K562 (cell line): ENCODE data around the gene ARPP21. TPM values are rescaled to one million over a fixed set of nuclear protein-coding genes. Genes with fewer than 3 reads are reported as not detected.

Experiments used
- ATAC-seq: fragments of 200-7000 bp; cut with Tn5 transposase; 3 replicates; pipeline ENCODE4 v1.9.1; 2020; ENCODE audit warnings: moderate library complexity
- BruUV-seq: library from RNA; stranded (reverse); fragments of 400-500 nt; replicated peaks from 2 replicates; lab custom pipeline; 2021; lab: Mats Ljungman, UMichigan
- CTCF ChIA-PET: fragments of 300-600 bp; formaldehyde crosslinking; extraction: SDS; loops from one replicate; lab custom pipeline; 2021; ENCODE audit warnings: low intra/inter-chr PET ratio; lab: Yijun Ruan, JAX
- POLR2A ChIA-PET: fragments of 300-600, 350-650 bp; sonication (Branson Sonifier 250); formaldehyde crosslinking; extraction: SDS; loops from one replicate; lab custom pipeline; 2021; ENCODE audit warnings: antibody characterized with exemption, inconsistent platforms; lab: Yijun Ruan, JAX
- DNase-seq, 4 experiments: peaks; one replicate each; pipeline versions ENCODE4 v3.0.0 to v3.0.0-alpha.2; 2011 to 2018; ENCODE audit warnings: low spot score in 3 of 4, mixed read lengths in 3 of 4; ENCODE audit errors: extremely low read depth in 1 of 4
- FAIRE-seq: peaks from 2 replicates; lab custom pipeline; 2011; peaks lifted over from hg19 to GRCh38; lab: Jason Lieb, UNC
- H2AFZ ChIP-seq: 2 replicates; pipeline ENCODE4 v1.6.0; 2011; ENCODE audit warnings: low read depth, low read length, control low read depth, inconsistent platforms
- H3K27ac ChIP-seq: fragments of 200-600 bp; 3 replicates; pipeline ENCODE4 v1.8.0; 2011; ENCODE audit warnings: low read depth, mild to moderate bottlenecking, control low read depth, inconsistent platforms, low read length, moderate library complexity, mixed read lengths; ENCODE audit errors: extremely low read depth
- H3K27me3 ChIP-seq, 2 experiments: fragments of 300-600 bp in 1 of 2; 2 replicates in 1 of 2; 3 replicates in 1 of 2; pipeline versions ENCODE4 v1.6.0 to v1.8.0; 2011; ENCODE audit warnings: inconsistent platforms in 2 of 2, low read length in 2 of 2, mild to moderate bottlenecking in 1 of 2, mixed read lengths in 1 of 2, moderate library complexity in 1 of 2; ENCODE audit not compliant: control insufficient read depth in 2 of 2, insufficient read depth in 2 of 2
- H3K36me3 ChIP-seq: fragments of 300-600 bp; 3 replicates; pipeline ENCODE4 v1.8.0; 2011; ENCODE audit warnings: mild to moderate bottlenecking, low read length, inconsistent platforms; ENCODE audit not compliant: control insufficient read depth, insufficient read depth
- H3K4me1 ChIP-seq, 2 experiments: fragments of 200-600 bp in 1 of 2; replicated peaks in 1 of 2; 2 replicates in 1 of 2; 3 replicates in 1 of 2; pipeline versions ENCODE4 v1.5.1 to v1.8.0; 2011; ENCODE audit warnings: inconsistent platforms in 2 of 2, low read length in 2 of 2, mild to moderate bottlenecking in 1 of 2, mixed read lengths in 1 of 2, moderate library complexity in 1 of 2; ENCODE audit not compliant: control insufficient read depth in 2 of 2, insufficient read depth in 2 of 2
- H3K4me2 ChIP-seq: 2 replicates; pipeline ENCODE4 v1.6.1; 2011; ENCODE audit warnings: low read length, control low read depth, inconsistent platforms, mixed read lengths; ENCODE audit not compliant: insufficient read depth
- H3K4me3 ChIP-seq: fragments of 200-600 bp; sonication (generic), shearing (Covaris generic); 2 replicates; pipeline ENCODE4 v1.5.1; 2016; ENCODE audit warnings: control low read depth, inconsistent platforms
- H3K79me2 ChIP-seq: fragments of 200-600 bp; 3 replicates; pipeline ENCODE4 v1.8.0; 2011; ENCODE audit warnings: low read length, inconsistent platforms; ENCODE audit not compliant: control insufficient read depth, insufficient read depth
- H3K9ac ChIP-seq, 2 experiments: 2 replicates each; pipeline versions ENCODE4 v1.6.0 to v1.6.1; 2011; ENCODE audit warnings: low read depth in 2 of 2, low read length in 2 of 2, control low read depth in 1 of 2, inconsistent platforms in 1 of 2, mild to moderate bottlenecking in 1 of 2, mixed read lengths in 1 of 2; ENCODE audit not compliant: insufficient read depth in 1 of 2
- H3K9me1 ChIP-seq: one replicate; pipeline ENCODE4 v1.6.0; 2011; ENCODE audit warnings: inconsistent platforms, mild to moderate bottlenecking, low read length, moderate library complexity; ENCODE audit not compliant: control insufficient read depth, insufficient read depth
- H3K9me3 ChIP-seq: replicated peaks from 2 replicates; pipeline ENCODE4 v1.5.1; 2011; ENCODE audit warnings: low read depth, low read length, inconsistent platforms; ENCODE audit not compliant: control insufficient read depth, insufficient read depth
- H4K20me1 ChIP-seq: replicated peaks from 2 replicates; pipeline ENCODE4 v1.6.1; 2011; ENCODE audit warnings: low read length, inconsistent platforms, mixed read lengths; ENCODE audit not compliant: control insufficient read depth, insufficient read depth
- BCLAF1 ChIP-seq, 2 experiments: fragments of 450-650 bp in 1 of 2; IDR thresholded peaks; 2 replicates each; pipeline ENCODE4 v1.6.1; 2011 to 2017; ENCODE audit warnings: low read depth in 2 of 2, antibody characterized with exemption in 1 of 2, borderline replicate concordance in 1 of 2, low read length in 1 of 2, mild to moderate bottlenecking in 1 of 2, mixed read lengths in 1 of 2; ENCODE audit not compliant: control insufficient read depth in 1 of 2
- CREB5 ChIP-seq: fragments of 250-450 bp; sonication (Bioruptor Pico); IDR thresholded peaks from 2 replicates; pipeline ENCODE4 v1.5.0; 2020; ENCODE audit warnings: mild to moderate bottlenecking
- NCOR1 ChIP-seq: fragments of 450-650 bp; IDR thresholded peaks from 2 replicates; pipeline ENCODE4 v1.6.1; 2016; ENCODE audit warnings: mild to moderate bottlenecking, moderate library complexity
- NR0B1 ChIP-seq: fragments of 450-650 bp; IDR thresholded peaks from one replicate; pipeline ENCODE4 v1.6.1; 2018; ENCODE audit warnings: mild to moderate bottlenecking, moderate library complexity; ENCODE audit not compliant: partially characterized antibody
- SAFB ChIP-seq: fragments of 200-400 bp; formaldehyde crosslinking; IDR thresholded peaks from 2 replicates; pipeline ENCODE4 v1.6.1; 2017; ENCODE audit warnings: low read depth, low read length, borderline replicate concordance
- SMARCC2 ChIP-seq: fragments of 450-650 bp; IDR thresholded peaks from 2 replicates; pipeline ENCODE4 v1.6.1; 2017; ENCODE audit warnings: antibody characterized with exemption, moderate library complexity, mild to moderate bottlenecking, low read depth
- TCF3 ChIP-seq: sonication (generic); formaldehyde crosslinking; IDR thresholded peaks from 2 replicates; pipeline ENCODE4 v1.4.0; 2020; ENCODE audit warnings: mild to moderate bottlenecking, missing genetic modification reagents
- WGBS: fragments of 100-300 bp; shearing (Covaris generic); methylation state at CpG from one replicate; pipeline ENCODE4 v1.1.6; 2016; ENCODE audit warnings: low coverage, mixed read lengths; ENCODE audit not compliant: insufficient coverage; ENCODE audit errors: missing lambda C conversion rate; 5-methylcytosine and 5-hydroxymethylcytosine counted together
- in situ Hi-C: fragments of 300-500 bp; cut with MboI; formaldehyde crosslinking; loops from 4 replicates; pipeline ENCODE4 v1.15.0; 2018; ENCODE audit warnings: inconsistent platforms, mixed read lengths
- intact Hi-C: fragments of 100-400 bp; cut with micrococcal nuclease; formaldehyde crosslinking; loops from 2 replicates; pipeline ENCODE4 v1.14.2; 2022
- polyA plus RNA-seq, 8 experiments: library from polyadenylated mRNA; depleted of rRNA in 4 of 8; stranded (reverse) in 5 of 8; unstranded in 3 of 8; fragments of >200 nt; fragmentation: Nextera tagmentation in 2 of 8; fragmentation: Illumina TruSeq in 1 of 8; extraction: Ambion mirVana in 2 of 8; extraction: Trizol in 1 of 8; gene quantifications; 2 replicates each; pipeline versions ENCODE4 v1.2.1 to v1.2.3, GENCODE V29; 2011 to 2014; ENCODE audit warnings: inconsistent platforms in 1 of 8, missing spikeins in 1 of 8
- total RNA-seq, 7 experiments: library from RNA; depleted of rRNA in 6 of 7; stranded (reverse); fragments of >200 nt in 6 of 7; fragmentation: Illumina TruSeq in 2 of 7; extraction: Trizol in 2 of 7; gene quantifications; 2 replicates each; pipeline versions ENCODE4 v1.2.1 to v1.2.3, GENCODE V29; 2011 to 2021; ENCODE audit warnings: low replicate concordance in 1 of 7

Gene ARPP21
- total and polyA plus RNA-seq, 9 of the 15 experiments (the other 6 are each of a cell fraction or from before 2014, with no cell fraction given): not detected

- Histone ChIP-seq H3K9me1 (no peaks in the 10 kb centered on the region), H3K4me2 (no peak overlapping the region), H3K27ac (no peak overlapping the region), H3K9me3 (no peaks in the 10 kb centered on the region), H3K27me3 (no peaks in the 10 kb centered on the region), H3K79me2 (no peaks in the 10 kb centered on the region), H3K4me3 (no peak overlapping the region), H4K20me1 (no peaks in the 10 kb centered on the region), H3K9ac (no peak overlapping the region), H3K36me3 (no peaks in the 10 kb centered on the region), H3K4me1 (no peaks in the 10 kb centered on the region), H2AFZ (no peak overlapping the region)
- intact Hi-C loops: no loop called here
- FAIRE-seq (no peak), ATAC-seq (no peak), DNase-seq (no peak)
- CTCF ChIA-PET: no interaction called here
- BruUV-seq: no TSS peak
- 2% methylated on average over 3 of the region's 3 CpGs for whole genome bisulfite sequencing
- in situ Hi-C loops: no loop called here
- POLR2A ChIA-PET: no interaction called here
- TF ChIP-seq SAFB (no peak), CREB5 (CRISPR knock-in tag) (no peak), TCF3 (no peak), NCOR1 (no peak), BCLAF1 (IDR thresholded peaks at IDR 0.05; ENCODE audit: borderline replicate concordance in 1 of 2, control insufficient read depth in 1 of 2, low read depth in 2 of 2, low read length in 1 of 2) (no peak), NR0B1 (no peak), SMARCC2 (no peak)
Observed at GRCh38 chr3:35707904-35708303, 68.6 kb downstream of the ARPP21 start.
